Body of pancreas (tissue), 4 donors: ENCODE results near the gene DSC3.

ENCODE experiments used
- POLR2A ChIP-seq, 3 donors: fragments of 450-650 bp; IDR thresholded peaks; one replicate each; pipeline ENCODE4 v1.6.1; 2016; ENCODE audit warnings: antibody characterized with exemption in 3 of 3, mild to moderate bottlenecking in 2 of 3
- TF ChIP-seq, protein P1 (sequence below), 7 experiments: fragments of 450-650 bp in 4 of 7; fragments of 200-600 bp in 3 of 7; sonication (generic) in 3 of 7; IDR thresholded peaks; one replicate each; pipeline ENCODE4 v1.5.1; 2016 to 2019; ENCODE audit warnings: antibody characterized with exemption in 7 of 7

DNA sequence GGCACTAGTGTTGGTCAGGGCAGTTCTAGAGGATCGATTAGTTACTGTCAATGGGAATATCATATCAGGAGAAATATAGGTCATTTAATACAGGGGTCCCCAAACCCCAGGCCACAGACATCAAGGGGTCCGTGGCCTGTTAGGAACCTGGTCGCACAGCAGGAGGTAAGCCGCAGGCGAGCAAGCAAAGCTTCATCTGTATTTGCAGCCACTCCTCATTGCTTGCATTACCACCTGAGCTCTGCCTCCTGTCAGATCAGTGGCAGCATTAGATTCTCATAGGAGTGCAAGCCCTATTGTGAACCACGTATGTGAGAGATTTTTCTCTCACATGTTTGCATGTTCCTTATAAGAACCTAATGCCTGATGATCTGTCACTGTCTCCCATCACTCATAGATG lies 81.9 kb downstream of the DSC3 start:
- no peak for TF ChIP-seq POLR2A (IDR thresholded peaks at IDR 0.05)
- TF ChIP-seq, protein P1, sequence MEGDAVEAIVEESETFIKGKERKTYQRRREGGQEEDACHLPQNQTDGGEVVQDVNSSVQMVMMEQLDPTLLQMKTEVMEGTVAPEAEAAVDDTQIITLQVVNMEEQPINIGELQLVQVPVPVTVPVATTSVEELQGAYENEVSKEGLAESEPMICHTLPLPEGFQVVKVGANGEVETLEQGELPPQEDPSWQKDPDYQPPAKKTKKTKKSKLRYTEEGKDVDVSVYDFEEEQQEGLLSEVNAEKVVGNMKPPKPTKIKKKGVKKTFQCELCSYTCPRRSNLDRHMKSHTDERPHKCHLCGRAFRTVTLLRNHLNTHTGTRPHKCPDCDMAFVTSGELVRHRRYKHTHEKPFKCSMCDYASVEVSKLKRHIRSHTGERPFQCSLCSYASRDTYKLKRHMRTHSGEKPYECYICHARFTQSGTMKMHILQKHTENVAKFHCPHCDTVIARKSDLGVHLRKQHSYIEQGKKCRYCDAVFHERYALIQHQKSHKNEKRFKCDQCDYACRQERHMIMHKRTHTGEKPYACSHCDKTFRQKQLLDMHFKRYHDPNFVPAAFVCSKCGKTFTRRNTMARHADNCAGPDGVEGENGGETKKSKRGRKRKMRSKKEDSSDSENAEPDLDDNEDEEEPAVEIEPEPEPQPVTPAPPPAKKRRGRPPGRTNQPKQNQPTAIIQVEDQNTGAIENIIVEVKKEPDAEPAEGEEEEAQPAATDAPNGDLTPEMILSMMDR (IDR thresholded peaks at IDR 0.05): no peak
